ENCODE data around the gene PRSS21.

PRSS21 gene

GRCh38 chr16:2816751-2817339 is at the start of gene PRSS21:
Gene PRSS21 (plus strand): TSS chr16:2817237. CDS start chr16:2817269, 32 bp downstream.
- DNase-seq (ENCODE audit: low read depth in 3 of 3, low spot score in 1 of 3), result peak in 1 of 3 donors; percentile 17

DNA sequence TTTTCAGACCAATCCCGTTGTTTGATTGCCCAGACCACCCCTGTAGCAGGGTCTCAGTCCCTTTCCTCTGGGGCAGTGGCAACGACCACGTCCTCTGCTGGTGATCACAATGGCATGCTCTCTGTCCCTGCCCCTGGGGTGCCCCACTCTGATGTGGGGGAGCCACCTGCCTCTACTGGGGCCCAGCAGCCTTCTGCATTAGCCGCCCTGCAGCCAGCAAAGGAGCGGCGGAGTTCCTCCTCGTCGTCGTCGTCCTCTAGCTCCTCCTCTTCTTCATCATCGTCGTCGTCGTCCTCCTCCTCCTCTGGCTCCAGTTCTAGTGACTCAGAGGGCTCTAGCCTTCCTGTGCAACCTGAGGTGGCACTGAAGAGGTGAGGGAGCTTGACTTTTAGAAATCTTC is 49.1 kb upstream of the PRSS21 start:
- no peak for DNase-seq (ENCODE audit: low read depth in 3 of 3, low spot score in 1 of 3)

GRCh38 chr16:2768403-2769089 is 48.5 kb upstream of the PRSS21 start:
- DNase-seq (ENCODE audit: low read depth in 3 of 3, low spot score in 1 of 3), result no peak

DNA sequence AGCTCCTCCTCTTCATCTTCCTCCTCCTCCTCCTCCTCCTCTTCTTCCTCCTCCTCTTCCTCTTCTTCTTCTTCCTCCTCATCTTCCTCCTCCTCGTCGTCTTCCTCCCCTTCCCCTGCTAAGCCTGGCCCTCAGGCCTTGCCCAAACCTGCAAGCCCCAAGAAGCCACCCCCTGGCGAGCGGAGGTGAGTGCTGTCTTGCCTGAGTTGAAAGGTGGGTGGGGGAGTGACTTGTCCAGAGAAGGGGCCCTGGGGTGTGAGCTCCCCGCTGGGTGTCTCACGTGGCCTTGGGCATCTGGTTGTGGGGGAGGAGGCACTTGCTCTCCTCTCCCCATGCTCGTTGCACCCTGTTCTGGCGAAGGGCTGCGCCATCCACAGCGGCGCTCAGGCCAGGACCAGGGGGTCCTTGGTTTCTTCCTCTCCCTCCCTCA is 47.9 kb upstream of the PRSS21 start:
- DNase-seq (ENCODE audit: low read depth in 3 of 3, low spot score in 1 of 3), result no peak

GRCh38 chr16:2769675-2770056 is 47.4 kb upstream of the PRSS21 start:
- DNase-seq (ENCODE audit: low read depth in 3 of 3, low spot score in 1 of 3), result no peak

GRCh38 chr16:2770057-2770951 is 46.7 kb upstream of the PRSS21 start:
- DNase-seq (ENCODE audit: low read depth in 3 of 3, low spot score in 1 of 3), result no peak

DNA sequence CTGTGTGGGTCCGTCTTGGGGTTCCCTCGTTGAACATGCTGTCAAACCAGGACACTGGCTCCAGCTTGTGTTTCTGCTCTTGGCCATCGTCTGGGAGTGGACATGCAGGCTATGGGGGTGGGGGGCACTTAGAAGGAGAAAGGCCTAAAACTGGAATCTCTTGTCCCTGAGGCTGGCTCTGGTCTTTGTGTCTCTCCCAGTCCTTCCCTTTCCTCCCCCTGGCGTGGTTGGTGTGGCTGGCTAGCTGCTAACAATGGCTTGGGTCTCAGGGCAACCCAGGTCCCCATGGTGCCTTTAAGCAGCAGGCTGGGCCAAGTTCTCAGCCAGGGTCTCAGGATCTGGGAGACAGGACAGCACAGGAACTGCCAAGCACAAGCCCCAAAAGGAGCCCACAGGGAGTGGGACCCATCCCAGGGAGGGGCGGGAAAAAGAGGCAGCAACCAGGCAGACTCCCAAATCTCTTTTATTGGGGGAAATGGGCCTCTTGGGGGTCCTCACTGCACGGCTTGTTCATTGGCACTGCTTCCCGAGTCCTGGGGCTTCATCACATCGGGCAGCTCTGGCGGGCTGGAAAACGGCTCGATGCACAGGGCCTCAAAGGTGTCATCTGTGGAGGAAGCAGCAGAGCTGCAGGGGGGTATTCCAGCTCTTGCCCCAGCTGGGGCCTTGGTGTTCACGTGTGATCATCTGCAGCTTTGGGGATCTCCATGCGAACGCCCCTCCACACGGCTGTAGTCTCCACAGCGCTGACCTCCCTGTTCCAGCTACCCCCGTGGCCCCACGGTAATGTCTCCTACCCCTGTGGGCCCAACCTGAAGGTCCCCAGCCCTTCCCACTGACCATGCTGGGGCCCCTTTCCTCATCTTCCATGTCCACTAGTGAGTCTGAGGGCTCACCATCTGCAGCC is 45.3 kb upstream of the PRSS21 start:
- no peak for DNase-seq (ENCODE audit: low read depth in 3 of 3, low spot score in 1 of 3)

DNA sequence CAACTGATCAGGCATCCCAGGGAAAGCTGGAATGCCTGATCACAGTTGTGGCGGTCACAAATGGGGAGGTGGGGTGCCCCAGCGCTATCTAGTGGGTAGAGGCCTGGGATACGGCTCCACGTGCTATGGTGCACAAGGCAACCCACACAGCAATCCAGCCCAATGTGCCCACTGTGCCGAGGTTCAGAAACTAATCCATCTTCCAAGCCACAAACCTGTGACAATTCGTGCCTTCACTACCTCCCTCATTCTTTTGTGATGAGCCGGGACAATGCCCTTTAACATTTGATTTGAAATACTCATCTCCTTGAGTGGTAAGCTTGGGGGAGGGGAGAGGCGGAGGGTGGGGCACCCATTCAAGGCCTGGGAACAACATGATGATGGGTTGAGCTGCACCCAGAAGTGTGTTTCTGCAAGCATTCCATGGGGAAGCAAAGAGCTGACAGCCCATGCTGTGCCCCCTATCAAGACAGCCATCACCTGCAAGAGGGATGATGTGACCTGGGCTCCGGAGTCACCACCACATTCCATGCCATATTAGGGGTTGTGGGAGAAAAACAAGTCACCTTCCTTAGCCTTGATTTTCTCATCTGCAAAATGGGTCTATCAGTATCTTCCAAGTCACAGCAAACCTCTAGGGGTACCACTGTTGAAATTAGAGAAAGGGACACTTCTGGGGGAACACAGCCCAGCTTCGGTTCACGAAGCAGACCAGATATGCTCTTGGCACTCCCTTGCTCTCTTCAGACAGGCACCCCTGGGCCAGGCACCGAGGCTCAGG is 43.7 kb upstream of the PRSS21 start:
- DNase-seq (ENCODE audit: low read depth in 3 of 3, low spot score in 1 of 3), result no peak

- no peak for DNase-seq (ENCODE audit: low read depth in 3 of 3, low spot score in 1 of 3)
Observed at GRCh38 chr16:2774161-2774891, 42.7 kb upstream of the PRSS21 start.

- no peak for DNase-seq (ENCODE audit: low read depth in 3 of 3, low spot score in 1 of 3)
Observed at GRCh38 chr16:2775131-2775716, 41.8 kb upstream of the PRSS21 start.

GRCh38 chr16:2775765-2776499 is 41.1 kb upstream of the PRSS21 start:
- DNase-seq (ENCODE audit: low read depth in 3 of 3, low spot score in 1 of 3), result no peak

DNA sequence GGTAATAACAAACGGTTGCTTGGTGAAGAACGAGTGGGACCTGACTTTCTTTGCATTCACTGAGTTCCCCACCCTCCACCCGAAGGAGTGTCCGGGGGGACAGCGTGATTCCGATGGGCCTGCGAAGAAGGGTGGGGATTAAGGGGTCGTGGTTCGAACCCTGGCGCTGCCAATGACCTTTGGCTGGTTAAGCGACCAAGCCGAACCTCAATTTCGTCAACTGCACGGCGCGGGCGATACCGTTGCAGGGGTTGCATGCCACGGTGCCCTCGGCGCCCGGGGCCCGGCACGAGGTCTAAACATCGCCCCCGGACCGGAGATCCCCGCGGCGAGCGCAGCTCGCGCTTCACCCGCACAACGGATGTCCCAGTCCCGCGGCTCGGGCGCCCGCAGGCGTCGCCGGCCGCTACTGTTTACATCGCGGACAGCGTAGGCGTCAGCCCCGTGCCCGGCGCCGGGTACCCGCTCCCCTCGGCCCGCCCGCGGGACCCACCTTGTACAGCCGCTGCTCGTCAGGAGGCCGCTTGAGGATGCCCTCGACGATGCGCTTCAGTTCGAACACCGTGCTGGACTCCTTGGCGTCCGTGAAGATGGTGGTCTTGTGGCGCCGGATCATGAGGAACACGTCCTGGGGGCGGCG is 40.4 kb upstream of the PRSS21 start:
- DNase-seq (ENCODE audit: low read depth in 3 of 3, low spot score in 1 of 3), result no peak

GRCh38 chr16:2777231-2777902 is 39.7 kb upstream of the PRSS21 start, which contains the start of gene ELOB:
Gene ELOB (minus strand): TSS chr16:2777280. CDS start chr16:2777239, 41 bp downstream.
- DNase-seq (ENCODE audit: low read depth in 3 of 3, low spot score in 1 of 3), result peak; percentile 63 to 88 (median 81)

- no peak for DNase-seq (ENCODE audit: low read depth in 3 of 3, low spot score in 1 of 3)
Observed at GRCh38 chr16:2777903-2778629, 39.0 kb upstream of the PRSS21 start.

DNA sequence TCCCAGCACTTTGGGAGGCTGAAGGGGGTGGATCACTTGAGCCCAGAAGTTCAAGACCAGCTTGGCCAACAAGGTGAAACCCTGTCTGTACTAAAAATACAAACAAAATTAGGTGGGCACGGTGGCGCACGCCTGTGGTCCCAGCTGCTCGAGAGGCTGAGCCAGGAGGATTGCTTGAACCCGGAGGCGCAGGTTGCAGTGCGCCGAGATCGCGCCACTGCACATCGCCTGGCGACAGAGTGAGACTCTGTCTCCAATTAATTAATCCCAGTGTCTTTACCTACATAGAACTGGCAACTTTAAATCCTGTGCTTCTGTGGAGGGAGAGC is 38.4 kb upstream of the PRSS21 start:
- DNase-seq (ENCODE audit: low read depth in 3 of 3, low spot score in 1 of 3), result no peak

DNA sequence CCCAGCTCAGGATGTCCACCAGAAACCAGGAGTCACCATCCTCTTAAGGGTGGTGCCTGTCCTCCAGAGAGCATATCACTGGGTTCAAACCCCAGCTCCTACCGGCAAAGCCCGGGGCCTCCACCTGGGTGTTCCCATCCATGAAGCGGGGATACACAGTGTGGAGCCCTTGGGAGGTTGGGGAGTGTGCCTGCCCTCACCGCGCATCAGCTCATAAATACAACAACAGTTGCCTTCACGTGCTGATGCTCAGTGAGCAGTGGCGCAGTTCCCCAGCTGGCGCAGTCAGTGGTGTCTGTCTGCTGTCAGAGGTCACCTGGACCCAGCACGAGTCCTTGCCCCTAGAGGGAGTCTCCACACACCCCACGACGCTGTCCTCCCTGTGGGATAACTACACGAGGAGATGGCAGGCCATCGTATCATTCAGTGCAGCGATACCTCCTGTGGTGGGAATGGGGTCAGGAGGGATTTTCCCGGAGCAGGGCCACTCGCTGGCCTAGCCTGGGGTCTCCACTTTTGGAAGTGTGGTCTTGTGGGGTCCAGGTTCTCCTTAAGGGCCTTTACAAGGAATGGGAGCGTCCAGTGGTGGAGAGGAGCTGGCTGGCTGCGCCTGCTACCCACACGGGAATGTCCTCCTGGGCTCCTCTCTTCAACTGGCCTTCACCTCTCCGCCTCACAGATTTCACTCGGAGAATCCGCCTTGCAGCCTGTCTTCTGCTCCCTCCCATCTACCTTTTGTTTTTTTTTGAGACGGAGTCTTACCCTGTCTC is 37.7 kb upstream of the PRSS21 start:
- no peak for DNase-seq (ENCODE audit: low read depth in 3 of 3, low spot score in 1 of 3)
